B cell (primary cell): ENCODE data around the gene NRDC. TPM values are rescaled to one million over a fixed set of nuclear protein-coding genes. Genes with fewer than 3 reads are reported as not detected.

Source experiments
- ATAC-seq: fragments of 200-7000 bp; cut with Tn5 transposase; one replicate; pipeline ENCODE4 v1.10.0; 2021; ENCODE audit warnings: low read depth, mild to moderate bottlenecking, moderate number of reproducible peaks, moderate library complexity
- CTCF ChIA-PET: fragments of 350-600 bp; sonication (Branson Sonifier 250); formaldehyde crosslinking; loops from one replicate; lab custom pipeline; 2021; ENCODE audit warnings: antibody characterized with exemption, inconsistent platforms; lab: Charles Lee
- POLR2A ChIA-PET: fragments of 350-600 bp; sonication (Branson Sonifier 250); formaldehyde crosslinking; loops from one replicate; lab custom pipeline; 2021; ENCODE audit warnings: antibody characterized with exemption; lab: Charles Lee
- DNase-seq: peaks from one replicate; pipeline ENCODE4 v3.0.0; 2013
- H2AFZ ChIP-seq: 2 replicates; pipeline ENCODE4 v1.6.1; 2012; ENCODE audit warnings: mild to moderate bottlenecking, low read depth, low read length; ENCODE audit not compliant: insufficient read depth, poor library complexity, severe bottlenecking
- H3K27ac ChIP-seq, 2 donors: 1 replicate in 1 of 2; 2 replicates in 1 of 2; pipeline ENCODE4 v1.5.1; 2012 to 2013; ENCODE audit warnings: low read length in 2 of 2, mild to moderate bottlenecking in 2 of 2, moderate library complexity in 1 of 2
- H3K27me3 ChIP-seq, 4 experiments: fragments of 200-600 bp in 1 of 4; sonication (generic) in 1 of 4; replicated peaks in 1 of 4; 1 replicate in 2 of 4; 2 replicates in 2 of 4; pipeline versions ENCODE4 v1.6.1 to v1.7.0; 2013 to 2016; ENCODE audit warnings: low read length in 3 of 4, mild to moderate bottlenecking in 2 of 4, mixed read lengths in 1 of 4, moderate library complexity in 1 of 4; ENCODE audit not compliant: insufficient read depth in 4 of 4, control insufficient read depth in 3 of 4; ENCODE audit errors: control extremely low read depth in 1 of 4
- H3K36me3 ChIP-seq, 2 experiments: replicated peaks in 1 of 2; 1 replicate in 1 of 2; 2 replicates in 1 of 2; pipeline versions ENCODE4 v1.6.1 to v1.7.1; 2013; ENCODE audit warnings: low read length in 1 of 2; ENCODE audit not compliant: insufficient read depth in 2 of 2, control insufficient read depth in 1 of 2; ENCODE audit errors: control extremely low read depth in 1 of 2, extremely low read depth in 1 of 2
- H3K4me1 ChIP-seq, 2 donors: fragments of 200-600 bp in 1 of 2; sonication (generic) in 1 of 2; 1 replicate in 1 of 2; 2 replicates in 1 of 2; pipeline versions ENCODE4 v1.5.1 to v1.6.1; 2013 to 2017; ENCODE audit warnings: low read length in 2 of 2; ENCODE audit not compliant: control insufficient read depth in 2 of 2, insufficient read depth in 2 of 2
- H3K4me2 ChIP-seq: replicated peaks from 2 replicates; pipeline ENCODE3; 2012; ENCODE audit warnings: mild to moderate bottlenecking, low read depth, low read length; ENCODE audit not compliant: poor library complexity, severe bottlenecking
- H3K4me3 ChIP-seq, 5 experiments: fragments of 200-600 bp in 1 of 5; sonication (generic) in 1 of 5; 1 replicate in 3 of 5; 2 replicates in 2 of 5; pipeline versions ENCODE4 v1.5.1 to v1.7.0; 2011 to 2016; ENCODE audit warnings: low read length in 4 of 5, mild to moderate bottlenecking in 4 of 5, low read depth in 2 of 5, control low read depth in 1 of 5, moderate library complexity in 1 of 5; ENCODE audit not compliant: insufficient read depth in 1 of 5; ENCODE audit errors: control extremely low read depth in 1 of 5, extremely low read depth in 1 of 5
- H3K79me2 ChIP-seq: fragments of 200-600 bp; sonication (generic); one replicate; pipeline ENCODE4 v1.6.0; 2016; ENCODE audit warnings: low read length; ENCODE audit not compliant: control insufficient read depth, insufficient read depth
- H3K9ac ChIP-seq: fragments of 200-600 bp; sonication (generic); 2 replicates; pipeline ENCODE4 v1.6.1; 2017; ENCODE audit warnings: mild to moderate bottlenecking, low read length, moderate library complexity
- H3K9me3 ChIP-seq, 3 donors: one replicate each; pipeline versions ENCODE4 v1.6.1 to v1.7.1; 2013; ENCODE audit warnings: low read length in 2 of 3; ENCODE audit not compliant: control insufficient read depth in 2 of 3, insufficient read depth in 1 of 3; ENCODE audit errors: control extremely low read depth in 1 of 3
- H4K20me1 ChIP-seq: 2 replicates; pipeline ENCODE4 v1.6.0; 2012; ENCODE audit warnings: mild to moderate bottlenecking, low read length; ENCODE audit not compliant: insufficient read depth, control insufficient read depth, poor library complexity, severe bottlenecking
- H3K27ac Mint-ChIP-seq: one replicate; pipeline ENCODE4 v1.8.0; 2021; ENCODE audit warnings: mixed read lengths
- H3K27me3 Mint-ChIP-seq: one replicate; pipeline ENCODE4 v1.8.0; 2021; ENCODE audit warnings: mixed read lengths
- H3K4me1 Mint-ChIP-seq: one replicate; pipeline ENCODE4 v1.8.0; 2021; ENCODE audit warnings: mixed read lengths
- H3K4me3 Mint-ChIP-seq: one replicate; pipeline ENCODE4 v1.8.0; 2021; ENCODE audit warnings: mixed read lengths
- H3K9me3 Mint-ChIP-seq: one replicate; pipeline ENCODE4 v1.8.0; 2022; ENCODE audit warnings: mixed read lengths; ENCODE audit not compliant: insufficient read depth
- EZH2 ChIP-seq: IDR thresholded peaks from 2 replicates; pipeline ENCODE4 v1.6.1; 2012; ENCODE audit warnings: borderline replicate concordance, low read depth, mild to moderate bottlenecking, moderate library complexity, low read length; ENCODE audit not compliant: insufficient read depth, poor library complexity, severe bottlenecking
- WGBS: methylation state at CpG from one replicate; pipeline ENCODE4 v1.1.5; 2013; ENCODE audit warnings: missing lambda C conversion rate; ENCODE audit not compliant: insufficient coverage; 5-methylcytosine and 5-hydroxymethylcytosine counted together
- intact Hi-C: fragments of 100-400 bp; cut with micrococcal nuclease; formaldehyde crosslinking; loops from one replicate; pipeline ENCODE4 v1.10.0; 2022
- polyA plus RNA-seq: library from polyadenylated mRNA; depleted of rRNA; stranded (reverse); fragments of >200 nt; gene quantifications from 2 replicates; pipeline ENCODE4 v1.2.3, GENCODE V29; 2012
- total RNA-seq, 2 donors: library from RNA; stranded (reverse); fragments of 120-200 nt in 1 of 2; gene quantifications; 1 replicate in 1 of 2; 2 replicates in 1 of 2; pipeline versions ENCODE4 v1.2.3 to v1.2.4, GENCODE V29; 2013 to 2022
- TF ChIP-seq, protein P1 (sequence below): fragments of 200-600 bp; IDR thresholded peaks from one replicate; pipeline ENCODE4 v1.8.0; 2022; ENCODE audit warnings: antibody characterized with exemption, mild to moderate bottlenecking

NRDC gene
- total and polyA plus RNA-seq, 2 donors (not counting 1 experiment from before 2014, with no cell fraction given): 55.3 to 154 TPM

- no peak for TF ChIP-seq EZH2
- TF ChIP-seq, protein P1, sequence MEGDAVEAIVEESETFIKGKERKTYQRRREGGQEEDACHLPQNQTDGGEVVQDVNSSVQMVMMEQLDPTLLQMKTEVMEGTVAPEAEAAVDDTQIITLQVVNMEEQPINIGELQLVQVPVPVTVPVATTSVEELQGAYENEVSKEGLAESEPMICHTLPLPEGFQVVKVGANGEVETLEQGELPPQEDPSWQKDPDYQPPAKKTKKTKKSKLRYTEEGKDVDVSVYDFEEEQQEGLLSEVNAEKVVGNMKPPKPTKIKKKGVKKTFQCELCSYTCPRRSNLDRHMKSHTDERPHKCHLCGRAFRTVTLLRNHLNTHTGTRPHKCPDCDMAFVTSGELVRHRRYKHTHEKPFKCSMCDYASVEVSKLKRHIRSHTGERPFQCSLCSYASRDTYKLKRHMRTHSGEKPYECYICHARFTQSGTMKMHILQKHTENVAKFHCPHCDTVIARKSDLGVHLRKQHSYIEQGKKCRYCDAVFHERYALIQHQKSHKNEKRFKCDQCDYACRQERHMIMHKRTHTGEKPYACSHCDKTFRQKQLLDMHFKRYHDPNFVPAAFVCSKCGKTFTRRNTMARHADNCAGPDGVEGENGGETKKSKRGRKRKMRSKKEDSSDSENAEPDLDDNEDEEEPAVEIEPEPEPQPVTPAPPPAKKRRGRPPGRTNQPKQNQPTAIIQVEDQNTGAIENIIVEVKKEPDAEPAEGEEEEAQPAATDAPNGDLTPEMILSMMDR: no peak
- H3K27ac ChIP-seq: no peak overlapping the region
- H4K20me1 ChIP-seq: no peaks in the 10 kb centered on the region
- H3K36me3 ChIP-seq: peaks cover 9 to 15% of the 10 kb centered on the region in 2 experiments
- Mint-ChIP-seq H3K27ac (no peak overlapping the region), H3K27me3 (no peaks in the 10 kb centered on the region), H3K9me3 (no peaks in the 10 kb centered on the region), H3K4me1 (peaks cover 7% of the 10 kb centered on the region), H3K4me3 (no peak overlapping the region)
- no peaks in the 10 kb centered on the region for H3K4me1 ChIP-seq
- whole genome bisulfite sequencing: 100% methylated on average over 1 of the region's 4 CpGs
- no peak overlapping the region for H2AFZ ChIP-seq
- no peak overlapping the region for H3K9ac ChIP-seq
- H3K4me2 ChIP-seq: no peak overlapping the region
- ChIA-PET POLR2A (no interaction called here), CTCF (interaction anchor here (0.6 to 1.0 kb wide), 2 partner anchors 10 to 217 kb away, joined by 3 read pairs; no protein-coding TSS in a partner anchor)
- DNase-seq (no peak), ATAC-seq (no peak)
- no peaks in the 10 kb centered on the region for H3K79me2 ChIP-seq
- H3K27me3 ChIP-seq: no peaks in the 10 kb centered on the region
- H3K4me3 ChIP-seq: no peak overlapping the region
- H3K9me3 ChIP-seq: no peaks in the 10 kb centered on the region
- intact Hi-C loops: no loop called here
Observed at GRCh38 chr1:51758310-51758709, 120.2 kb downstream of the NRDC start.

DNA sequence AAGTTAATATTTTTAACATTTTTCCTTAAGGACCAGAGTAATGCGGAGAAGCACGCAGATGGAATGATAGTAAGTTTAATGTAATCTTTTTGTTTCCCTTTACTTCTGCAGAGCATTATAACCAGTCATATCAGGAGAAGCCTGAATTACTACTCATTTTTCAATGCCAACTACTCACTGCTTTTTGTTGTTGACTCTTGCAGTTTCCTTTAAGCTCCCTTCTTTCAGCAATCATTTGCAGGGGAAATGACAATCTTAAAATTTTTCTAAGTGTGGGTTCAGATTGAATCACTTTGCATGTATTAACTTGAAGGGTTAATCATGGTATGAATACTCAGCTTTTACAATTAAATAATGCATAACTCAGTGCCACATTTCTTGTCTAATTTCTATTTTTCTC is 122.2 kb downstream of the NRDC start:
- Histone ChIP-seq H3K4me3 (no peak overlapping the region), H3K79me2 (no peaks in the 10 kb centered on the region), H2AFZ (no peak overlapping the region), H3K27ac (no peak overlapping the region), H3K36me3 (peaks cover 17 to 30% of the 10 kb centered on the region in 2 experiments), H3K9ac (no peak overlapping the region), H3K4me2 (no peak overlapping the region), H4K20me1 (no peaks in the 10 kb centered on the region), H3K9me3 (no peaks in the 10 kb centered on the region), H3K27me3 (no peaks in the 10 kb centered on the region), H3K4me1 (no peaks in the 10 kb centered on the region)
- DNase-seq: no peak
- Mint-ChIP-seq H3K9me3 (peaks cover 2% of the 10 kb centered on the region), H3K27me3 (no peaks in the 10 kb centered on the region), H3K4me3 (no peak overlapping the region), H3K4me1 (peaks cover 3% of the 10 kb centered on the region), H3K27ac (no peak overlapping the region)
- ATAC-seq: no peak
- WGBS: no CpG with 5 or more reads among the region's 2 CpGs
- POLR2A ChIA-PET: no interaction called here
- CTCF ChIA-PET: interaction anchor here (0.6 to 2.3 kb wide), 2 partner anchors 13 to 18 kb away, joined by 3 to 9 read pairs; no protein-coding TSS in a partner anchor
- TF ChIP-seq EZH2: no peak
- TF ChIP-seq, protein P1: no peak
- intact Hi-C loops: no loop called here
